ENCODE results near the gene GGPS1. TPM values are rescaled to one million over a fixed set of nuclear protein-coding genes. Genes with fewer than 3 reads are reported as not detected.

GGPS1 gene
- total RNA-seq, 1 donor from 2014 or later: 65.1 TPM

- peaks cover 12% of the 10 kb centered on the region for H3K36me3 ChIP-seq
- H3K36me3 Mint-ChIP-seq: peaks cover 20% of the 10 kb centered on the region
- peaks cover 4% of the 10 kb centered on the region for H3F3A ChIP-seq (ENCODE audit: low read depth)
- no peak overlapping the region for H3K27ac ChIP-seq
- no peak overlapping the region for H3K4me3 ChIP-seq
- DNase-seq (ENCODE audit: low spot score): no peak
- no peaks in the 10 kb centered on the region for H3K27me3 ChIP-seq
- peaks cover 26% of the 10 kb centered on the region for H3K9me3 Mint-ChIP-seq
- no peak overlapping the region for H3K27ac Mint-ChIP-seq
- H3K4me3 Mint-ChIP-seq: no peak overlapping the region
- H3K4me1 Mint-ChIP-seq: no peaks in the 10 kb centered on the region
- TF ChIP-seq, protein P1, sequence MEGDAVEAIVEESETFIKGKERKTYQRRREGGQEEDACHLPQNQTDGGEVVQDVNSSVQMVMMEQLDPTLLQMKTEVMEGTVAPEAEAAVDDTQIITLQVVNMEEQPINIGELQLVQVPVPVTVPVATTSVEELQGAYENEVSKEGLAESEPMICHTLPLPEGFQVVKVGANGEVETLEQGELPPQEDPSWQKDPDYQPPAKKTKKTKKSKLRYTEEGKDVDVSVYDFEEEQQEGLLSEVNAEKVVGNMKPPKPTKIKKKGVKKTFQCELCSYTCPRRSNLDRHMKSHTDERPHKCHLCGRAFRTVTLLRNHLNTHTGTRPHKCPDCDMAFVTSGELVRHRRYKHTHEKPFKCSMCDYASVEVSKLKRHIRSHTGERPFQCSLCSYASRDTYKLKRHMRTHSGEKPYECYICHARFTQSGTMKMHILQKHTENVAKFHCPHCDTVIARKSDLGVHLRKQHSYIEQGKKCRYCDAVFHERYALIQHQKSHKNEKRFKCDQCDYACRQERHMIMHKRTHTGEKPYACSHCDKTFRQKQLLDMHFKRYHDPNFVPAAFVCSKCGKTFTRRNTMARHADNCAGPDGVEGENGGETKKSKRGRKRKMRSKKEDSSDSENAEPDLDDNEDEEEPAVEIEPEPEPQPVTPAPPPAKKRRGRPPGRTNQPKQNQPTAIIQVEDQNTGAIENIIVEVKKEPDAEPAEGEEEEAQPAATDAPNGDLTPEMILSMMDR (IDR thresholded peaks at IDR 0.05): no peak
- TF ChIP-seq EZH2 (IDR thresholded peaks at IDR 0.05) (no peak), EZH2phosphoT487 (IDR thresholded peaks at IDR 0.05) (no peak)
- no peaks in the 10 kb centered on the region for H3K27me3 Mint-ChIP-seq (ENCODE audit: insufficient read depth, low read depth)
- no peak overlapping the region for H3K4me2 ChIP-seq
- H4K20me1 ChIP-seq (ENCODE audit: low read depth): peaks cover 91% of the 10 kb centered on the region
- no peak overlapping the region for H3K9ac ChIP-seq
- no peaks in the 10 kb centered on the region for H3K9me3 ChIP-seq (ENCODE audit: low read depth)
- no peak overlapping the region for H2AFZ ChIP-seq (replicated peaks)
- H3K4me1 ChIP-seq: peaks cover 4% of the 10 kb centered on the region
- H3K79me2 ChIP-seq (ENCODE audit: low read depth): peaks cover 100% of the 10 kb centered on the region
These were observed 32.4 kb upstream of the GGPS1 start for GRCh38 chr1:235295902-235296350.

DNA sequence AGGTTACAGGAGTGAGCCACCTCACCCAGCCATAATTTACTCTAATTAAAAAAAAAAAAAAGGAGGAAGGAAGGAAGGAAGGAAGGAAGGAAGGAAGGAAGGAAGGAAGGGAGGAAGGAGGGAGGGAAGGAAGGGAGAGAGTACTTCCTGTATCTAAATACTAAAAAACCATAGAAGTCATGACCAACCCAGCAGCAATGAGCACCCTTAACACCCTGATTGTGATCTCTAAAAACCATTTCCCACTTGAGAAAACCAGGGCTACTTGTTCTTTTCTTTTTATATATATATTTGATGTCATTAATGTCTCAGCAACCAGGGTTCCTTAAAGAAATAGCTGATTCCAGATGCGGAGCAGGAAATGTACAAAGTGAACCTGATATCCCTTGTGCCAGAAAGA, 31.6 kb upstream of the GGPS1 start:
- no peak for DNase-seq (ENCODE audit: low spot score)
- H3K36me3 Mint-ChIP-seq: peaks cover 20% of the 10 kb centered on the region
- TF ChIP-seq EZH2 (IDR thresholded peaks at IDR 0.05) (no peak), EZH2phosphoT487 (IDR thresholded peaks at IDR 0.05) (no peak)
- TF ChIP-seq, protein P1 (IDR thresholded peaks at IDR 0.05): no peak
- H4K20me1 ChIP-seq (ENCODE audit: low read depth): peaks cover 87% of the 10 kb centered on the region
- no peaks in the 10 kb centered on the region for H3K27me3 ChIP-seq
- H3K9me3 ChIP-seq (ENCODE audit: low read depth): no peaks in the 10 kb centered on the region
- peaks cover 100% of the 10 kb centered on the region for H3K79me2 ChIP-seq (ENCODE audit: low read depth)
- H3K9ac ChIP-seq: no peak overlapping the region
- no peak overlapping the region for H3K4me2 ChIP-seq
- H3K27ac Mint-ChIP-seq: no peak overlapping the region
- H3K4me1 ChIP-seq: peaks cover 4% of the 10 kb centered on the region
- H3F3A ChIP-seq (ENCODE audit: low read depth): peaks cover 4% of the 10 kb centered on the region
- no peak overlapping the region for H3K4me3 ChIP-seq
- H3K9me3 Mint-ChIP-seq: peaks cover 26% of the 10 kb centered on the region
- no peaks in the 10 kb centered on the region for H3K4me1 Mint-ChIP-seq
- H3K27me3 Mint-ChIP-seq (ENCODE audit: insufficient read depth, low read depth): no peaks in the 10 kb centered on the region
- no peak overlapping the region for H3K4me3 Mint-ChIP-seq
- H3K27ac ChIP-seq: no peak overlapping the region
- H2AFZ ChIP-seq (replicated peaks): no peak overlapping the region
- peaks cover 12% of the 10 kb centered on the region for H3K36me3 ChIP-seq

DNA sequence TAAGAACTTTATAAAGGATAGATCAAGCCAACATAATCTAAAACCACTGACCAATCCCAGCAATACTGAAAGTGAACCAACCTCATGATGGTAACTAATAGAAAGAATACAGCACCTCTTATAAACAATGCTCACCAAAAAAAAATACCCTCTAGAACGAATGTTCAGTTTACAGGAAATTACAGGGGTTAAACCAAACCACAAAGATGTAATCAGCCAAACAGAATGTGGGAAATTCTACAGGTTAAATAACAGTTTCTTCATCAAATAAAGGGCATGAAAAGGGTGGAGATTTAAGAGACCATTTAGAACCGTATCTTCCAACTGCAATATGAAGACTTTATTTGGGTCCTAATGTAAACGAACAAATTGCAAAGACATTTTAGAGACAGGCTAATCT, 30.8 kb upstream of the GGPS1 start:
- H3K79me2 ChIP-seq (ENCODE audit: low read depth): peaks cover 100% of the 10 kb centered on the region
- H2AFZ ChIP-seq (replicated peaks): no peak overlapping the region
- H3K27ac Mint-ChIP-seq: no peak overlapping the region
- H3K36me3 Mint-ChIP-seq: peaks cover 20% of the 10 kb centered on the region
- H3K9me3 Mint-ChIP-seq: peaks cover 26% of the 10 kb centered on the region
- no peaks in the 10 kb centered on the region for H3K27me3 Mint-ChIP-seq (ENCODE audit: insufficient read depth, low read depth)
- no peak overlapping the region for H3K27ac ChIP-seq
- peaks cover 12% of the 10 kb centered on the region for H3K36me3 ChIP-seq
- DNase-seq (ENCODE audit: low spot score): no peak
- no peaks in the 10 kb centered on the region for H3K4me1 Mint-ChIP-seq
- H3K4me3 ChIP-seq: no peak overlapping the region
- H3F3A ChIP-seq (ENCODE audit: low read depth): peaks cover 4% of the 10 kb centered on the region
- H3K4me1 ChIP-seq: peaks cover 4% of the 10 kb centered on the region
- no peaks in the 10 kb centered on the region for H3K9me3 ChIP-seq (ENCODE audit: low read depth)
- TF ChIP-seq EZH2phosphoT487 (IDR thresholded peaks at IDR 0.05) (no peak), EZH2 (IDR thresholded peaks at IDR 0.05) (no peak)
- TF ChIP-seq, protein P1 (IDR thresholded peaks at IDR 0.05): no peak
- no peaks in the 10 kb centered on the region for H3K27me3 ChIP-seq
- no peak overlapping the region for H3K9ac ChIP-seq
- H3K4me2 ChIP-seq: no peak overlapping the region
- H3K4me3 Mint-ChIP-seq: no peak overlapping the region
- H4K20me1 ChIP-seq (ENCODE audit: low read depth): peaks cover 85% of the 10 kb centered on the region
